Fibroblast of skin of abdomen (primary cell): ENCODE data around the gene SETBP1.
A peak's percentile ranks its signal among the peaks of the same experiment; 100 is the strongest.

Source experiments
- DNase-seq: peaks from one replicate; pipeline ENCODE4 v3.0.0-alpha.2; 2013

SETBP1 gene

GRCh38 chr18:44764863-44765262 is 84.2 kb downstream of the SETBP1 start:
- no peak for DNase-seq

GRCh38 chr18:44765456-44765855 is 84.8 kb downstream of the SETBP1 start:
- no peak for DNase-seq

GRCh38 chr18:44766450-44766849 is 85.8 kb downstream of the SETBP1 start:
- no peak for DNase-seq

GRCh38 chr18:44767807-44768206 is 87.1 kb downstream of the SETBP1 start:
- no peak for DNase-seq

- no peak for DNase-seq
Measured at GRCh38 chr18:44770641-44771040, 90.0 kb downstream of the SETBP1 start.

GRCh38 chr18:44771572-44771955 is 90.9 kb downstream of the SETBP1 start:
- DNase-seq: no peak

- no peak for DNase-seq
Measured at GRCh38 chr18:44771956-44772917, 91.5 kb downstream of the SETBP1 start.

GRCh38 chr18:44773640-44774155 is 93.0 kb downstream of the SETBP1 start:
- DNase-seq: no peak

- no peak for DNase-seq
Measured at GRCh38 chr18:44774191-44774590, 93.5 kb downstream of the SETBP1 start.

- DNase-seq: no peak
Measured at GRCh38 chr18:44777457-44778192, 96.9 kb downstream of the SETBP1 start.

- no peak for DNase-seq
Measured at GRCh38 chr18:44778788-44779187, 98.1 kb downstream of the SETBP1 start.

- no peak for DNase-seq
Measured at GRCh38 chr18:44779753-44780292, 99.1 kb downstream of the SETBP1 start.

GRCh38 chr18:44781886-44782285 is 101.2 kb downstream of the SETBP1 start:
- DNase-seq: peak; percentile 85

- no peak for DNase-seq
Measured at GRCh38 chr18:44782617-44783016, 101.9 kb downstream of the SETBP1 start.

- DNase-seq: no peak
Measured at GRCh38 chr18:44783371-44783770, 102.7 kb downstream of the SETBP1 start.

GRCh38 chr18:44786257-44786656 is 105.6 kb downstream of the SETBP1 start:
- no peak for DNase-seq

- DNase-seq: no peak
Measured at GRCh38 chr18:44786688-44787087, 106.0 kb downstream of the SETBP1 start.

GRCh38 chr18:44788334-44788733 is 107.6 kb downstream of the SETBP1 start:
- DNase-seq: no peak

GRCh38 chr18:44789710-44790109 is 109.0 kb downstream of the SETBP1 start:
- DNase-seq: peak; percentile 17

GRCh38 chr18:44790860-44791259 is 110.2 kb downstream of the SETBP1 start:
- DNase-seq: no peak

GRCh38 chr18:44791520-44791919 is 110.8 kb downstream of the SETBP1 start:
- DNase-seq: no peak

- DNase-seq: peak; percentile 40
Measured at GRCh38 chr18:44792456-44793061, 111.9 kb downstream of the SETBP1 start.

GRCh38 chr18:44793194-44793593 is 112.5 kb downstream of the SETBP1 start:
- DNase-seq: no peak
